Adipose tissue (tissue), 3 donors: ENCODE measurements around the gene ALDOC. TPM values are rescaled to one million over a fixed set of nuclear protein-coding genes. Genes with fewer than 3 reads are reported as not detected.

Experiments
- H3K27ac ChIP-seq: one replicate; pipeline ENCODE4 v1.5.1; 2013; ENCODE audit warnings: low read depth, low read length
- WGBS, 3 donors: extraction: QIAGEN DNeasy Blood & Tissue Kit; methylation state at CpG; one replicate each; pipeline ENCODE4 v1.1.7; 2013; 5-methylcytosine and 5-hydroxymethylcytosine counted together
- polyA plus RNA-seq, 3 donors: library from polyadenylated mRNA; stranded (reverse); fragments of 200-250 nt; gene quantifications; one replicate each; pipeline ENCODE4 v1.2.3, GENCODE V29; 2013
- donor health status: healthy with polysubstance abuse.
- donor health status: Bipolar disorder and iron deficiency.
- donor health status: healthy.

ALDOC gene
- polyA plus RNA-seq, 3 donors, result 5.4 to 59.0 (median 23.8) TPM

DNA sequence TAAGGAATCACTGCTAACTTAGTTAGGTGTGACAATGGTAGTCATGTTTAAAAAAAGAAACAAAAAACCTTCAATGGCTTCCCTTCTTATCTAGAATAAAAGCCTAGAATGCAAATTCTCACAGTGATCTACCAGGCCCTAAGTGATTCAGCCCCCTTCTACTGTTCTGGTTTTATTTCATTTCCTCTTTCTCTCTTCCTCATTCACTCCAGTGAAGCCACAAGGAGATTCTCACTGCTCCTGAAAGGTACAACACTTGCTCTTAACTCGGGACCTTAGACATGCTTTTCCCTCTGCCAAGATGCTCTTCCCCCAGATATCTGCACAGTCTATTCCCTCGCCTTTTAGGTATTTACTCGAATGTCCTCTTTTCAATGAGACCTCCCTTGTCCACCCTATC is 9.1 kb downstream of the ALDOC start:
- WGBS, 3 donors, result 70 to 88% (median 76%) methylated on average over 3 of the region's 3 CpGs
- no peak overlapping the region for H3K27ac ChIP-seq

DNA sequence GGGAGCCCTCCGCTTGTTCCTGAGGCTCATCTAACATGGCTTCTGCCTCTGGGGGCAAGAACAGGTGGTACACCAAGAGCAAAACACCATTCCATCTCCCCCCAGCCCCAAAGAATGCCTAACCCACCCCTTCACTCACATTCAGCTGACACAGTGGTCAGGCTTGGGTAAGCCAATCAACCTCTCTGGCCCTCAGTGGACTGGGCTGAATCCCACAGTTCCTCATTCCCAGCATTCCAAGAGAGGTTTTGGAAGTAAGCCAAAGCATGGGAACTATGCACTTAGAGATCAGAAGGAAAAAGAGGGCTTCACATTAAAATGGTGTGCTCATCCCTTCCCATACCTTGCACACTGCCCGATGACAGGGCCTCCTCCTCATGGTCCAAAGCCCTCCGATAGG is 13.2 kb downstream of the ALDOC start:
- no peak overlapping the region for H3K27ac ChIP-seq
- WGBS, 3 donors, result 78 to 86% (median 82%) methylated on average over 3 of the region's 3 CpGs

DNA sequence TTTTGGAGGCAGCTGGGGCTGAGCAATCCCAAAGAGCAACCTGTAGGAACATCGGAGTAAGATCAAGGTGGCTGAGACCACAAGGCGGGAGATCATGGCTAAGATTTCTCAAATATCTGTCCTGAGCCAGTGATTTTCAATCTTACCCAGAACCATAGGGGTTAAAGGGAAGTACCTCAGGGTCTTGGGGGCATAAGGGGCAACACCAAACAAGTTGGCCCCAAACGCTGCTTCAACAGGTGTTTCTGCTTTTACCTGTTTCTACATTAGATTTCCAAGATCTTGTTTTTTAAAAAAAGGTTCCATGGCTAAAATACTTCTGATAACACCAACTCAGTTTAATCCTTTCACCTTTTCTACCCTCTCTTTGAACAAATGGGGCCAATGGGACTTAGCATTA is 21.7 kb downstream of the ALDOC start:
- no peak overlapping the region for H3K27ac ChIP-seq
- WGBS, 3 donors, result 91 to 97% (median 95%) methylated on average over 3 of the region's 3 CpGs

DNA sequence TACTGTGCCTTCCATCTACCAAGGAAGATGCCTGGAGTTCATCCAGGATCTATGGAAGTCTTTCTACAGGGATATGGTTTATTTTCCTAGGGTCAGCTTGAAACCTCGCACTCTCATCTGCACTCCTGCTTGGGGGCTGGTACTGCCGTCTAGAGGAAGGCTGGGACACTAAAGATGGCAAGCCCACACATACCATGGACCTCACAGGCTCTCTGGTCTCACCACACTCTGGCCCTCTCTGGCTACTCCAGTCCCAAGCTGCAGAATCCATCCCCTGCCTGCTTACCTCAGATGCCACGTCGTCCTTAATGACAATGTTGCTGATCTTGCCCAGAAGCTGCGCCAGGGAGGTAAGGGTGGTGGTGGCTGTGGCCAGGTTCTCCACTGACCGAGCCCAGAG is 22.1 kb downstream of the ALDOC start:
- 84 to 89% (median 87%) methylated on average over 6 of the region's 6 CpGs for WGBS, 3 donors
- H3K27ac ChIP-seq, result no peak overlapping the region

DNA sequence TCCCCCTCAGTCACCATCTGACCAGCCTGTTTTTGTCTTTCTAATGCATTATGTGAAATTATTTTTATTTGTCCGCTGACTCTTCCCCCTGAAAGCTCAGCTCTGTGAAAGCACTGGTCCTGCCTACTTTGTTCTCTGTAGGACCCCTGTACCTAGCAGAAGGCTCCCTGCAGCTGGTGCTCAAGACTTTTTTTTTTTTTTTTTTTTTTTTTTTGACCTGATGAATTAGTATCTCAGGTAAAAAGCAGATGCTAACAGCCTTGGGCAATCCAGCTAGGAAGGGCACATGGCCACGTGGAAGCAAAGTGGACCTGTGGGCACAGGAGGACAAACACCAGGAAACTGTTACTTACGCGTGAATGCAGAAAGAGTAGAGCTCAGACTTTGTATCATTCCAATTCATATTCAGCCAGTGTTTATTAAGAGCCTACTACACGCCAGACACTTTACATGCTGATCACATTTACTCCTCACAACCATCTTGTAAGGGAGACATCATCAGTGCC is 23.6 kb downstream of the ALDOC start:
- H3K27ac ChIP-seq, result no peak overlapping the region
- 88 to 94% (median 94%) methylated on average over 5 of the region's 5 CpGs for WGBS, 3 donors

DNA sequence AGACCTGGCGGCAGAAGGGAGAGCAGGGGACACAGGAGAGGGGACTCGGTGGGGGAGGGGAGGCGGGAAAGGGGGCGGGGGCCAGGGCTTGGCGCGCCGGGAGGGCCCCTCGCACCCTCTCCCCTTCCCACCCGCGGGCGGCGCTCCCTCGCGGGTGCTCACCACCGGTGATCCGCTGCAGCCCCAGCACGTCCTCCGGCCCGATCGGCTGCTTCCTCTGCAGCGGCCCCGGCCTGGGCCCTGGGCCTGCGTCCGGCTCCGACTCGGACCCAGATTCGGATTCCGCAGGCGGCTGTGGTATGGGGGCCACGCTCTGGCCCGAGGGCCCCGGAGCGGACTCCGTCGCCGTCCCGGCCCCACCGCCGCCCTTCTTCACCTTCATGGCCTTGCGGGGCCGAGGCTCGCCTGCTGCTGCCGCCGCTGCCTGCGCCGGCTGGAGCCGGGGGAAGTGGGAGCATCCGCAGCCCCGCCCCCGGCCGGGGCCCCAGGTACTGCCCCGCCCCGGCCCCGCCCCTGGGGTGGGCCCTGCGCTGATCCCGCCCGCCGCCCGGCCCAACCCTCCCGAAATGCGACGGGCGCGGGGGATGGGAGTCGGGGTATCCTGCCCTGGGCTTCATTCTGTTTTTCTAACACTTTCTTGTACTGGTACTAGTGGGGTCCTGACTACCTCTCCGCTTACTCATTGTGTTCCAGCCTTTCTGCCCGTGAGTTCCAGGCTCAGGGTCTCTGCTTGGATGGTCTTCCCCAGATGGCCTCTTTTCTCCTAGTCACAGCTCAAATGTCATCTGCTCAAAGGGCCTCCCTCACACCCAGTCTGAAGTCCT is 24.3 kb downstream of the ALDOC start, which contains the start of gene UNC119:
Gene UNC119, minus strand, starts transcription at position 449 of the 824 bp plus-strand sequence. Its CDS starts 67 bp downstream, at position 382.
- 1 to 2% (median 1%) methylated on average over 50 to 66 of the region's 67 CpGs for WGBS, 3 donors
- no peak within 1 kb of the TSS for H3K27ac ChIP-seq

DNA sequence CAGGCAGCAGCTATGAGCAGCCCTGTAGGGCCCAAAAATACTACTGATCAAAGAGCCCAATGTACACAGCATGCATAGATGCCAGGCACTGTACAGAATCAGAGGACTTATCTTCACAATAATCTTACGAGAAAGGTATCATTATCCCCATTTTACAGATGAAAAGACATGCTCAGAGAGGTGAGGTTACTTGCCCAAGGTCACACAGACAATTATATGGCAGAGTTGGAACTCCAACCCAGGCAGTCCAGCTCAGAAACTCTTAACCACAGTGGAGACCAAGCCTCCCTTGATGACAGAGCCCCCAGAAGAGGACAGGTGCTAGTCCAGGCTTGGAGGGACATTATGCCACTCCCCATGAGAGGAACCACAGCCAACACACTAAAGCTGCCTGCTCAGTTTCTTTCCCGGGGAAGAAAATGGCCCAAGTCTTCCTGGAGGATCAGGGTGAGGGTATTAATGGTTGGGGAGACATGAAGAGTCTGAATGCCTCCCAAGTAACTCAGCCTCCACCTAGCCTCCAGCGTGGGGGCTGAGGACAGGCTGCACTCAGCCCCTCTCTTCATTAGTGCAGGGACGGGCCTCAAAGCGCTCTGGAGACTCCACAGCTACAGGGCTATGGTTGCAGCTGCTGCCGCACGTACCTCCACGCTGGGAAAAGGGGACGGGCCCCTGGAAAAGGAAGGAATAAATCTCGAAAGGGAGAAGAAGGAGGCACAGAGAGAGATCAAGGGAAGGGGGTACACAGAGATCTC is 25.1 kb downstream of the ALDOC start:
- no peak overlapping the region for H3K27ac ChIP-seq
- 14 to 22% (median 18%) methylated on average over 10 of the region's 10 CpGs for WGBS, 3 donors

DNA sequence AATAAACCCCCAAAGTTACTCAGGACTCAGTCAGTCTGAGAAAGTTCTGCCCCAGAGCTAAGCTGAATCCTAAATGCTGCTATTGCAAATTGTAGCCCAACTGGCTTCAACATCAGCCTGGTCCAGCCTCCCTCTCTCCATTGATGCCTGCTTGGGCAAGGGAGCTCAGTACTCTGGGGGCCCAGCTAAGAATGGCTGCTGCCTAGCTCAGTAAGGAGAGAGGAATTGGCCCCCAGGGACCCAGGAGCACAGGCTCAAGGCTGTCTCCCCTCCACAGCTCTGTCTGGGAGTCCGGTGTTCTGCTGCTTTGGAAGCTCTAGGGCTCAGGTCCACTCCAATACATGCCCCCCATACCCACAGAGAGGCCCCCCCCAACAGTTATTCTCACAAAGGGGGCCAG is 25.8 kb downstream of the ALDOC start:
- 92 to 100% (median 93%) methylated on average over 1 of the region's 1 CpG for WGBS, 3 donors
- no peak overlapping the region for H3K27ac ChIP-seq

DNA sequence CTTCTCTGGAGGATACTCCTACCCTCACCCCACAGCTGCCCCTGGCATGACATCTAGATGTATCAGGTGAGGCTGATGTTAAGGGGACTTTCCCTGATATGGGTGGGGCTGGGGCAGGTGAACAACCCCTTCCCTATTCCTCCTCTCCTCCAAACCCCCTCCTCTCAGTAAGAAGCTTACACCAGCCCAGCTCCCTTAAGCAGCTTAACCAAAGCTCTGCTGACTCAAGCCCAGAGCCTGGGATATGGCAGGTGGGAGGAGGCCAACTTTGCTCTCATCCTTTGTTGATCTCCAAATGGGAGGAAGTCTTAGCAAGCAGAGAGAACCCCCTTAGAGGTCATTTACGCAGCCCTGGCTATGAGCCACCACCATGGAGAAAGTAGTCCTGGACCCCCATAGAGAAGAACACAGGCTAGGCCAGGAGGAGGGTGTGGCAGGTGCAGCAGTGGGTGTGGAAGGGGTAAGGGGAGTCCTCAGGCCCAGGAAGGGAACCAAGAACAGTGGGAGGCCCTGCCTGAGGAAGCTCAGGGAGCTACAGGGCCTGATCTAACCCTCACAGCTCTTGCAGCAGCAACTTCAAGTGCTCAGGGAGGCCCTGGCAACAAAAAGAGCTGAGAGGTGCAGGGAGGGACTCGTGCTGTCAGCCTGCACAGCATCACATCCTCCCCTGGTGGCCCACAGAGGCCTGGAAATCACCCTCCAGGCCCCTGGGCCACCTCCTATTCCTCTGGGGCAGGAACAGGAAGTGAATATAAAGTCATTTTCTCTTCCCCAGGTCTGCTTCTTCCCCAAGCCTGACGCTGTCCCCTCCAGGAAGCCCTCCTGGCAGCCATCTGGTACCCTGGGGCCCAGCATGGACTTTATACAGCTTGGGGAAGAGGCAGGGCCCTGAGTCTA is 27.2 kb downstream of the ALDOC start:
- no peak overlapping the region for H3K27ac ChIP-seq
- WGBS, 3 donors, result 60 to 75% (median 63%) methylated on average over 3 of the region's 3 CpGs

DNA sequence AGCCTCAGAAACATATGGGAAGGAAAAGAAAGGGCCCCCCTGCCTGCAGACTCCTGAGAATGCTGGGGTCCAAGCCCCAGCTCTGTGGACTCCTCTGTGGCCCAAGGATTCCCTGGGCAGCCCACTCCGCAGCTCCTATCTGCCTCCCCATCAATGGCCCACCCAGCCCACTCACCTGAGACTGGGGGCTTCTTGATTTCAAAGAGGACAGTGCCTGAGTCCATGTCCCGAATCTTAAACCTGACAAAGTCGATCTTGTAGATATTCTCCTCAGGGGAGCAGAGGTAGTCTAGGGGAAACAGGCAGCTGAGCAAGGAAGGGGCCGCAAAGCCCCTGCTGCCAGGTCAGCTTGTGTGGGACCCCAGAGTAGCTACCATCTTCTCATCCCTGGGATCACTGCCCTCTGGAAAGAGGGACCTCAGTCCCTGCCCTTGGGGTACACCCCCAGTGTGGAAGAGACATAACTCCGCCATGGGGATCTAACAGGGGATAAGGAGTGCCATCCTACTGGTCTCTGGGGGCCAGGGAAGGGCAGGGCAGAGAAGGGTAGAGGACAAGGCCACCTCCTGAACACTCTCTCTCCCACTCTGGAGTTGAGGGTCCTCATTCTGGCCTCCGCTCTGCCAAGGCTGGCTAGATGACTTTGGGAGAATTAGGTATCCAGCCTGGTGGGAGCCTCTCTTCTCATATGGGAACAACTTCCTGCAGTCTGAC is 28.1 kb downstream of the ALDOC start:
- H3K27ac ChIP-seq, result no peak overlapping the region
- 81 to 94% (median 92%) methylated on average over 6 of the region's 6 CpGs for WGBS, 3 donors

DNA sequence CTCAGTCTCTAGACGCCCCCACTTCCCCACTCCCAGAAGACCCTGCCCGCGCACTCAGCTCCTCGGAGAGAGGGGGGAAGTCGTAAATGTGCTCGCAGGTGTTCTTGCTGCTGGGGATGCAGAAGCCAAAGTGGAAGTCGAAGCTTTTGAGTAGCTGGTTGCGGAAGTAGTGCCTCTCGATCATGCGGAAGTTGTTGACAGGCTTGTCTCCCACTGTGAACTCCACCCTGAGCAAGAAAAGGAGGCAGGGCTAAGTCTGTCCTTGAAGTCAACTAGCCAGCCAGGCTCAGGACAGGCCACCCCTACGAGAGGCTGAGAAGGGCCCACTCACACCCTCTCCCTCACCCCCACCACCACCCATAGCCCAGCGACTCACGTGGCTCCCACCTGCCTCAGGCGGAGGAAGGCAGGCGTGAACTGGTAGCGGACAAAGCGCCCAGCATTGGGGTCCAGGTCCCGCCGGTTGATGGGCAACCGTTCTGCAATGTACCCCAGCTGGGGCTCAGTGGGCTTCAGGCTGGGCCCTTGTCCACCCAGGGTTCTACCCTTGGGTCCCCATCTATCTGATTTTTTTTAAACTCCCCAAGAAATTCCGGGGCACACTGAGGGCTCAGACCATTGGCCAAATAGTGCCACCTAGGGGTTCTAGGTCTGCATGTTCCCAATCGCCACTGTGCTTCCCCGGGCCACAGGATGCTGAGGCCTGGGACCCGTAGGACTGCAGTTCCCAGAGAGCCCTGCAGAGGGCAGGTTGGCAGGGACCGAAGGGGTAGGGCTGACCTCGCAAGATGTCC is 28.9 kb downstream of the ALDOC start:
- 53 to 73% (median 64%) methylated on average over 26 of the region's 26 CpGs for WGBS, 3 donors
- no peak overlapping the region for H3K27ac ChIP-seq

DNA sequence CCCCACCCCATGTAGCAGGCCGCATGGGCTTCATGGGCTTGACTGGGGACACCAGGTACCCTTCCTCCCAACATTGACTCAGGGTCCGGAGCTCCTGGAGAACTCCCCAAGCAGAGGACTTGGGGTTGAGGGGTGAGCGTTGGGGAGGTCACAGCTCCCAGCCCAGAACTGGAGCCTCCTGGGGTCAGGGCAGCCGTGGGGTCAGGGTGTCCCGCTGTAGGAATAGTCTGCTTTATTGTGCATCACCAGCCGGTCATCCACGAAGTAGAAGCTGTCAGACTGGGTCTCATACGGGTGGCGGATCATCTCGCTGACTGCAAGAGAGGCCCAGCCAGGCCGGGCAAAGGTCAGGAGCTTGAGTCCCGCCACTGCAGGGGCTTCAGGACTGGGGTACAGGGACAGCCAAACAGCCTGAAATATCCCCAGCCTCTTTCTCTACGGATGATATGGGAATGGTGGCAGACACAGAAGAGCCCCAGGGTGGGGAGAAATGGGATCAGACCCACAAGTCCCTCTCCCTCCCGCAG is 29.5 kb downstream of the ALDOC start:
- 86 to 91% (median 89%) methylated on average over 14 of the region's 14 CpGs for WGBS, 3 donors
- no peak overlapping the region for H3K27ac ChIP-seq

DNA sequence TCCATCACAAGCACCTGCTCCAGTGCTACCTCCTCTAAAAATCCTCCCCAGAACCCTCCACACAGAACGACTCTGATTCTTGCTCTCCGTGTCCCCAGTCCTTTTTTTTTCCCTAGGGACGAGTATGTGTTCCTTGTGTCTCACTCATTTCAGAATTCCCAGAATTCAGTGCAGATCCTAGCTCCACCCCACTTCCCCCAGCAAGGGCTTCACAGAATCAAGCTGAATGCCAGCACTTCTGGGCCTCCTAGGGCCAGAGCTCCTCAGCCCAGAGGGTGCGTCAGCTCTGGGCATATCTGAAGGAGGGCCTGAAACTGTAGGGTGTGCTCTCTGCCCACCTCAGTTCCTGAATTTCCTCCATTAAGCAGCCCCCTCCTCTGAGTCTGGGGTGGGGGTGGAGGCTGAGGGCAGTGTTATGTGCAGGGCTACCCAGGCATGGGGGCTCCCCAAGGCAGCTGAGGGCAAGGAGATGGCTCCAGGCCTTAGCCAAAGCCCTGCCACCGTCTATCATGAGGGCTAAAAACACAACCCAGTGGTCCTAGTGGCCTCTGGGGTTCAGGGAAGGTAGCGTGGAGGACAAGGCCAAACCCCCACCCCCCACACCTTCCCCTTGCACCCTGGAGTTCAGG is 30.8 kb downstream of the ALDOC start:
- 72 to 77% (median 73%) methylated on average over 6 of the region's 6 CpGs for WGBS, 3 donors
- H3K27ac ChIP-seq, result no peak overlapping the region

DNA sequence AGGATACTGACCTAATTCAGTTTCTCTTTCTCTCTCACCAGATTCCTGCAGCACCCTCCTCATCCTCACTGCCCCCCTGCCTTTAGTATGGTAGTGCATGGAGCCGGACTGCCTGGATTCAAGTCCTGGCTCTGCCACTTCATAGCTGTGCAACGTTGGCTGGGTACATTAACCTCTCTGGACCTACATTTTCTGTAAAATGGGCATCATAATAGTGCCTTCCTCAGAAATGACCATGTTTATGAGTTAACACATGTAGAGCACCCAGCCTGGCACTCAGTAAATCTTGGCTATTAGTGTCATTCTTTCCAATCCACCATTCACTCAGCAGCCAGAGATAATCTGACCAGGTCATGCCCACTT is 31.6 kb downstream of the ALDOC start:
- no peak overlapping the region for H3K27ac ChIP-seq
- 71 to 85% (median 80%) methylated on average over 2 of the region's 2 CpGs for WGBS, 3 donors

DNA sequence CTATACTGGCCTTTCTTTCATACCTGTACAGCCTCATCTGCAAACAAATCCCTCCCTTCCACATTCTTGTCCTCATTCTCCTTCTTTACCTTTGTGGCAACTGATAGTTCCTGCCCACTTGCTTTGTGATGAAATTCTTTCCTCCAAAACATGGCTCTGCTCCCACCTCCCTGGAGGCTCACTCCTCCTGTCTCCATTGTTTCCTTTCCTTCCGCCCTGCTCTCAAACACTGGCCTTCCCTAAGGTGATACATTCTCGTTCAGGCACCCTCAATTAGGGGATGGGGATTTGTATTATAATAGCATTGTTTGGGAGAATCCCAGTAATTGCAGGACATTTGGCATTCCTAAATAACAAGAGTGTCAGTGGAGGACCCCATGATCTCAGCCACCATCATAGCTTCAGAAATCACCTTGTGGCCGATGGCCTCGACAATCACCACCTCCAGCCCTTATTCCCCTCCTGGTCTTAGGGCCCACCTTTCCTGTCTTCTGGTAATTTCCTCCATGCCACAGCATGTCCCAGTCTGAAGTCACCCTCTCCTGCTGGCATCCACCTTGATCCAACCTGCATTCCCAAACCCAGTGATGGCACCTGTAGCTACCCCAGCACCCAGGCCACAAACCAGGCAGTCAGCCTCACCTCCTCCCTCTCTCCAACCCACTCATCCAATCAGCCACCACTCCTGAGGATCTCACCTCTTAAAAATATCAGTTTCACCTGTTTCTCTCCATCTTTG is 32.1 kb downstream of the ALDOC start:
- H3K27ac ChIP-seq, result no peak overlapping the region
- WGBS, 3 donors, result 83 to 88% (median 86%) methylated on average over 4 of the region's 4 CpGs

DNA sequence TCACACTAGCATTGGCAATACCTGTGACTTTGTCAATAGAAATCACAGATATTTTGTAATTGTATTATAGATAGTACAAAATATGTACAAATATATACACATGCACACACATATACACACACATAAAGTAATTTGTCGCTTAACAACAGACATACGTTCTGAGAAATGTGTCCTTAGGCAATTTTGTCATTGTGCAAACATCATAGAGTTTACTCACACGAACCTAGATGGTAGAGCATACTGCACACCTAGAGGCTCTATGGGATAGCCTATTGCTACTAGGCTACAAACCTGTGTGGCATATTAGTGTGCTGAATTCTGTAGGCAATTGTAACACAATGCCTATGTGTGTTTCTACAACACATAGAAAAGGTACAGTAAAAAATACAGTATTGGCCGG is 35.3 kb downstream of the ALDOC start:
- 73 to 91% (median 88%) methylated on average over 4 of the region's 4 CpGs for WGBS, 3 donors
- no peak overlapping the region for H3K27ac ChIP-seq
